B cell (primary cell): ENCODE results near the gene PRAMEF14. TPM values are rescaled to one million over a fixed set of nuclear protein-coding genes. Genes with fewer than 3 reads are reported as not detected.
"Not testable (repeated sequence)": the region's sequence is repeated elsewhere in the genome, so short reads cannot be mapped to it uniquely, and the experiment has no call there.

ENCODE experiments used
- ATAC-seq: fragments of 200-7000 bp; cut with Tn5 transposase; one replicate; pipeline ENCODE4 v1.10.0; 2021; ENCODE audit warnings: low read depth, mild to moderate bottlenecking, moderate number of reproducible peaks, moderate library complexity
- CTCF ChIA-PET: fragments of 350-600 bp; sonication (Branson Sonifier 250); formaldehyde crosslinking; loops from one replicate; lab custom pipeline; 2021; ENCODE audit warnings: antibody characterized with exemption, inconsistent platforms; lab: Charles Lee
- POLR2A ChIA-PET: fragments of 350-600 bp; sonication (Branson Sonifier 250); formaldehyde crosslinking; loops from one replicate; lab custom pipeline; 2021; ENCODE audit warnings: antibody characterized with exemption; lab: Charles Lee
- DNase-seq: peaks from one replicate; pipeline ENCODE4 v3.0.0; 2013
- H2AFZ ChIP-seq: 2 replicates; pipeline ENCODE4 v1.6.1; 2012; ENCODE audit warnings: mild to moderate bottlenecking, low read depth, low read length; ENCODE audit not compliant: insufficient read depth, poor library complexity, severe bottlenecking
- H3K27ac ChIP-seq, 2 donors: 1 replicate in 1 of 2; 2 replicates in 1 of 2; pipeline ENCODE4 v1.5.1; 2012 to 2013; ENCODE audit warnings: low read length in 2 of 2, mild to moderate bottlenecking in 2 of 2, moderate library complexity in 1 of 2
- H3K27me3 ChIP-seq, 4 experiments: fragments of 200-600 bp in 1 of 4; sonication (generic) in 1 of 4; replicated peaks in 1 of 4; 1 replicate in 2 of 4; 2 replicates in 2 of 4; pipeline versions ENCODE4 v1.6.1 to v1.7.0; 2013 to 2016; ENCODE audit warnings: low read length in 3 of 4, mild to moderate bottlenecking in 2 of 4, mixed read lengths in 1 of 4, moderate library complexity in 1 of 4; ENCODE audit not compliant: insufficient read depth in 4 of 4, control insufficient read depth in 3 of 4; ENCODE audit errors: control extremely low read depth in 1 of 4
- H3K36me3 ChIP-seq, 2 experiments: replicated peaks in 1 of 2; 1 replicate in 1 of 2; 2 replicates in 1 of 2; pipeline versions ENCODE4 v1.6.1 to v1.7.1; 2013; ENCODE audit warnings: low read length in 1 of 2; ENCODE audit not compliant: insufficient read depth in 2 of 2, control insufficient read depth in 1 of 2; ENCODE audit errors: control extremely low read depth in 1 of 2, extremely low read depth in 1 of 2
- H3K4me1 ChIP-seq, 2 donors: fragments of 200-600 bp in 1 of 2; sonication (generic) in 1 of 2; 1 replicate in 1 of 2; 2 replicates in 1 of 2; pipeline versions ENCODE4 v1.5.1 to v1.6.1; 2013 to 2017; ENCODE audit warnings: low read length in 2 of 2; ENCODE audit not compliant: control insufficient read depth in 2 of 2, insufficient read depth in 2 of 2
- H3K4me2 ChIP-seq: replicated peaks from 2 replicates; pipeline ENCODE3; 2012; ENCODE audit warnings: mild to moderate bottlenecking, low read depth, low read length; ENCODE audit not compliant: poor library complexity, severe bottlenecking
- H3K4me3 ChIP-seq, 5 experiments: fragments of 200-600 bp in 1 of 5; sonication (generic) in 1 of 5; 1 replicate in 3 of 5; 2 replicates in 2 of 5; pipeline versions ENCODE4 v1.5.1 to v1.7.0; 2011 to 2016; ENCODE audit warnings: low read length in 4 of 5, mild to moderate bottlenecking in 4 of 5, low read depth in 2 of 5, control low read depth in 1 of 5, moderate library complexity in 1 of 5; ENCODE audit not compliant: insufficient read depth in 1 of 5; ENCODE audit errors: control extremely low read depth in 1 of 5, extremely low read depth in 1 of 5
- H3K79me2 ChIP-seq: fragments of 200-600 bp; sonication (generic); one replicate; pipeline ENCODE4 v1.6.0; 2016; ENCODE audit warnings: low read length; ENCODE audit not compliant: control insufficient read depth, insufficient read depth
- H3K9ac ChIP-seq: fragments of 200-600 bp; sonication (generic); 2 replicates; pipeline ENCODE4 v1.6.1; 2017; ENCODE audit warnings: mild to moderate bottlenecking, low read length, moderate library complexity
- H3K9me3 ChIP-seq, 3 donors: one replicate each; pipeline versions ENCODE4 v1.6.1 to v1.7.1; 2013; ENCODE audit warnings: low read length in 2 of 3; ENCODE audit not compliant: control insufficient read depth in 2 of 3, insufficient read depth in 1 of 3; ENCODE audit errors: control extremely low read depth in 1 of 3
- H4K20me1 ChIP-seq: 2 replicates; pipeline ENCODE4 v1.6.0; 2012; ENCODE audit warnings: mild to moderate bottlenecking, low read length; ENCODE audit not compliant: insufficient read depth, control insufficient read depth, poor library complexity, severe bottlenecking
- H3K27ac Mint-ChIP-seq: one replicate; pipeline ENCODE4 v1.8.0; 2021; ENCODE audit warnings: mixed read lengths
- H3K27me3 Mint-ChIP-seq: one replicate; pipeline ENCODE4 v1.8.0; 2021; ENCODE audit warnings: mixed read lengths
- H3K4me1 Mint-ChIP-seq: one replicate; pipeline ENCODE4 v1.8.0; 2021; ENCODE audit warnings: mixed read lengths
- H3K4me3 Mint-ChIP-seq: one replicate; pipeline ENCODE4 v1.8.0; 2021; ENCODE audit warnings: mixed read lengths
- H3K9me3 Mint-ChIP-seq: one replicate; pipeline ENCODE4 v1.8.0; 2022; ENCODE audit warnings: mixed read lengths; ENCODE audit not compliant: insufficient read depth
- WGBS: methylation state at CpG from one replicate; pipeline ENCODE4 v1.1.5; 2013; ENCODE audit warnings: missing lambda C conversion rate; ENCODE audit not compliant: insufficient coverage; 5-methylcytosine and 5-hydroxymethylcytosine counted together
- intact Hi-C: fragments of 100-400 bp; cut with micrococcal nuclease; formaldehyde crosslinking; loops from one replicate; pipeline ENCODE4 v1.10.0; 2022
- polyA plus RNA-seq: library from polyadenylated mRNA; depleted of rRNA; stranded (reverse); fragments of >200 nt; gene quantifications from 2 replicates; pipeline ENCODE4 v1.2.3, GENCODE V29; 2012
- total RNA-seq, 2 donors: library from RNA; stranded (reverse); fragments of 120-200 nt in 1 of 2; gene quantifications; 1 replicate in 1 of 2; 2 replicates in 1 of 2; pipeline versions ENCODE4 v1.2.3 to v1.2.4, GENCODE V29; 2013 to 2022

Gene PRAMEF14
- total and polyA plus RNA-seq, 2 donors (not counting 1 experiment from before 2014, with no cell fraction given) = not detected

DNA sequence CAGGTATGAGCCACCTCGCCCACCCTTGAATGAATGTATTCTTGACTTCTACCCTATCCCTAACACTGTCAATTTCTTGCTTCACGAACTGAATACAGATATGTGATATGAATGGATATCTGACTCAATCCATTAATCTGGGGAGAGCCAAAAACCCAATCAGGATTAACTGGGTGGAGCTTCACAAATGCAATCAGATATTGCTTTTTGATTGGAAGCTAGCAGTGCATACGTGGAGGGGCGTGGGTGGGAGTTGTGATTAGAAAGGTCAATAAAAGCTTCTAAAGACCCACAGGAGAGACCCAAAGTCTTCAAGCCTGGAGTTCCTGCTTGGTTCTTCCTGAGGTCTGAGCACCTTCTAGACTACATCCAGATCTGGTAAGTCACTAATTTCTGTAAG is 31.7 kb downstream of the PRAMEF14 start, which contains the start of gene PRAMEF15:
PRAMEF15 (plus strand) TSS at position 301 of the 400 bp plus-strand sequence. CDS start 2,827 bp downstream, outside the sequence.
- no CpG with 5 or more reads among the region's 4 CpGs for WGBS
- ATAC-seq, intact Hi-C loops, DNase-seq, H3K4me3 ChIP-seq, H3K27me3 ChIP-seq, H3K4me2 ChIP-seq, H3K9ac ChIP-seq, H3K4me3 Mint-ChIP-seq, H3K9me3 ChIP-seq, H3K27ac Mint-ChIP-seq, H3K27me3 Mint-ChIP-seq, H2AFZ ChIP-seq, H3K9me3 Mint-ChIP-seq, CTCF ChIA-PET, H4K20me1 ChIP-seq, H3K79me2 ChIP-seq, POLR2A ChIA-PET, H3K4me1 ChIP-seq, H3K27ac ChIP-seq, H3K4me1 Mint-ChIP-seq, H3K36me3 ChIP-seq: not testable (repeated sequence)

DNA sequence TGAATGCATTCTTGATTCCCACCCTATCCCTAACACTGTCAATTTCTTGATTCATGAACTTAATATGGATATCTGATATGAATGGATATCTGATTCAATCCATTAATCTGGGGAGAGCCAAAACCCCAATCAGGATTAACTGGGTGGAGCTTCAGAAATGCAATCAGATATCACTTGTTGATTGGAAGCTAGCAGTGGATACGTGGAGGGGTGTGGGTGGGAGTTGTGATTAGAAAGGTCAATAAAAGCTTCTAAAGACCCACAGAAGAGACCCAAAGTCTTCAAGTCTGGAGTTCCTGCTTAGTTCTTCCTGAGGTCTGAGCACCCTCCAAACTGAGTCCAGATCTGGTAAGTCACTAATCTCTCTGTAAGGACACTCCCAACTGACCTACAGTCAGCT is 43.7 kb downstream of the PRAMEF14 start, which contains the start of gene PRAMEF33:
PRAMEF33 (plus strand) TSS at position 301 of the 400 bp plus-strand sequence. CDS start 2,416 bp downstream, outside the sequence.
- CTCF ChIA-PET, H3K79me2 ChIP-seq, H3K4me3 ChIP-seq, H3K27ac Mint-ChIP-seq, ATAC-seq, H3K27ac ChIP-seq, H3K9ac ChIP-seq, POLR2A ChIA-PET, H3K4me1 ChIP-seq, H3K4me3 Mint-ChIP-seq, H3K4me1 Mint-ChIP-seq, H3K36me3 ChIP-seq, H3K4me2 ChIP-seq, DNase-seq, H4K20me1 ChIP-seq, H3K27me3 Mint-ChIP-seq, intact Hi-C loops, H3K27me3 ChIP-seq, H3K9me3 Mint-ChIP-seq, H2AFZ ChIP-seq, H3K9me3 ChIP-seq: not testable (repeated sequence)
- no CpG with 5 or more reads among the region's 1 CpG for WGBS

DNA sequence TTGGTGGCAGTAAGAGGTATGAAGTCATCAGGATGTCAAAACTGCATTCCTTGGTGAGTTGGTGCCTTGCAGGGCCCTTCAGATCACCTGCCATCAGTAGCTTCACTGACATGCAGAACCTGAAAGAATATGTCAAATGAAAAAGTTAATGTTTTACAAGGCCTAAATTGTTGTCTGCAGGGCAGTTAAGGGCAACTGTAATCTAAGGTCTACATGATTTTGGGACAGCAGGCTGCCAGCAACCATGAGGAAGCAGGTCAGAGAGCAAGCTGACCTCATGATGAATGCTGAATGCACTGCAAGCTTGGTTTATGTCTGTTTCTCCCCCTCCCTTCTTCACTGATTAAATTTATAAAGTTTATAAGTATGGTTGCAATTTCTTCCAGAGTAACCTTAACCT is 44.7 kb downstream of the PRAMEF14 start:
- H3K27me3 Mint-ChIP-seq, CTCF ChIA-PET, ATAC-seq: not testable (repeated sequence)

DNA sequence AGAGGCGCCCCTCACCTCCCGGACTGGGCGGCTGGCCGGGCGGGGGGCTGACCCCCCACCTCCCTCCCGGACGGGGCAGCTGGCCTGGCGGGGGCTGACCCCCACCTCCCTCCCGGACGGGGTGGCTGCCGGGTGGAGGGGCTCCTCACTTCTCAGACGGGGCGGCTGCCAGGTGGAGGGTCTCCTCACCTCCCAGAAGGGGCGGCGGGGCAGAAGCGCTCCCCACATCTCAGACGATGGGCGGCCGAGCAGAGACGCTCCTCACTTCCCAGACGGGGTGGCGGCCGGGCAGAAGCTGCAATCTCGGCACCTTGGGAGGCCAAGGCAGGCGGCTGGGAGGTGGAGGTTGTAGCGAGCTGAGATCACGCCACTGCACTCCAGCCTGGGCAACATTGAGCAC is 48.2 kb downstream of the PRAMEF14 start:
- H3K4me1 ChIP-seq, H3K36me3 ChIP-seq, H4K20me1 ChIP-seq, H2AFZ ChIP-seq, intact Hi-C loops, H3K4me1 Mint-ChIP-seq, H3K4me2 ChIP-seq, H3K27me3 Mint-ChIP-seq, H3K9me3 ChIP-seq, H3K4me3 ChIP-seq, H3K27ac ChIP-seq, H3K27ac Mint-ChIP-seq, H3K79me2 ChIP-seq, POLR2A ChIA-PET, H3K9ac ChIP-seq, H3K9me3 Mint-ChIP-seq, H3K27me3 ChIP-seq, H3K4me3 Mint-ChIP-seq, CTCF ChIA-PET, ATAC-seq, DNase-seq: not testable (repeated sequence)
- no CpG with 5 or more reads among the region's 27 CpGs for WGBS

More for the DNA sequence above, 44.7 kb downstream of the PRAMEF14 start:
- H3K4me2 ChIP-seq, intact Hi-C loops, H3K4me1 Mint-ChIP-seq, H3K9ac ChIP-seq, H3K4me1 ChIP-seq, H2AFZ ChIP-seq, H3K79me2 ChIP-seq, H3K9me3 Mint-ChIP-seq, H4K20me1 ChIP-seq, H3K4me3 ChIP-seq, H3K27me3 ChIP-seq, DNase-seq, POLR2A ChIA-PET, H3K9me3 ChIP-seq, H3K27ac Mint-ChIP-seq, H3K27ac ChIP-seq, H3K36me3 ChIP-seq, H3K4me3 Mint-ChIP-seq: not testable (repeated sequence)
